GM21367 (cell line): ENCODE data around the gene ARID5A.

Experiments used
- ATAC-seq: cut with Tn5 transposase; IDR thresholded peaks from one replicate; pipeline ENCODE4 v1.9.1; 2021; ENCODE audit not compliant: unreplicated experiment

ARID5A gene

GRCh38 chr2:96538487-96539214 lies 2.1 kb downstream of the ARID5A start:
- no peak for ATAC-seq

GRCh38 chr2:96539215-96539920 lies 2.8 kb downstream of the ARID5A start:
- no peak for ATAC-seq

GRCh38 chr2:96540136-96540535 lies 3.6 kb downstream of the ARID5A start:
- ATAC-seq, result no peak

- ATAC-seq, result no peak
Observed at GRCh38 chr2:96541398-96542152, 5.0 kb downstream of the ARID5A start.

- no peak for ATAC-seq
Observed at GRCh38 chr2:96542357-96542977, 5.9 kb downstream of the ARID5A start.

- no peak for ATAC-seq
Observed at GRCh38 chr2:96546321-96546720, 9.8 kb downstream of the ARID5A start.

GRCh38 chr2:96546797-96547196 lies 10.2 kb downstream of the ARID5A start:
- ATAC-seq, result no peak

GRCh38 chr2:96547203-96547641 lies 10.7 kb downstream of the ARID5A start:
- no peak for ATAC-seq

GRCh38 chr2:96547731-96548171 lies 11.2 kb downstream of the ARID5A start:
- ATAC-seq, result no peak

- no peak for ATAC-seq
Observed at GRCh38 chr2:96548558-96549465, 12.3 kb downstream of the ARID5A start.

- ATAC-seq, result no peak
Observed at GRCh38 chr2:96549466-96549785, 12.9 kb downstream of the ARID5A start.

GRCh38 chr2:96549967-96550786 lies 13.6 kb downstream of the ARID5A start:
- no peak for ATAC-seq

GRCh38 chr2:96550787-96551604 lies 14.4 kb downstream of the ARID5A start:
- no peak for ATAC-seq

GRCh38 chr2:96551605-96552314 lies 15.2 kb downstream of the ARID5A start:
- no peak for ATAC-seq

GRCh38 chr2:96552315-96553175 lies 16.0 kb downstream of the ARID5A start:
- no peak for ATAC-seq

GRCh38 chr2:96553176-96553956 lies 16.8 kb downstream of the ARID5A start:
- no peak for ATAC-seq
